MM.1S (cell line): ENCODE measurements around the gene PIK3R4.

Source experiments
- EZH2 ChIP-seq: fragments of 300-600 bp; sonication (generic); optimal IDR thresholded peaks from 2 replicates; pipeline ENCODE3; 2017; ENCODE audit warnings: low read depth, mild to moderate bottlenecking, antibody characterized with exemption, low read length, mixed read lengths
- TF ChIP-seq, protein P1 (sequence below): fragments of 300-600 bp; sonication (generic); IDR thresholded peaks from 2 replicates; pipeline ENCODE4 v1.5.1; 2016; ENCODE audit warnings: antibody characterized with exemption, low read length, mixed read lengths

DNA sequence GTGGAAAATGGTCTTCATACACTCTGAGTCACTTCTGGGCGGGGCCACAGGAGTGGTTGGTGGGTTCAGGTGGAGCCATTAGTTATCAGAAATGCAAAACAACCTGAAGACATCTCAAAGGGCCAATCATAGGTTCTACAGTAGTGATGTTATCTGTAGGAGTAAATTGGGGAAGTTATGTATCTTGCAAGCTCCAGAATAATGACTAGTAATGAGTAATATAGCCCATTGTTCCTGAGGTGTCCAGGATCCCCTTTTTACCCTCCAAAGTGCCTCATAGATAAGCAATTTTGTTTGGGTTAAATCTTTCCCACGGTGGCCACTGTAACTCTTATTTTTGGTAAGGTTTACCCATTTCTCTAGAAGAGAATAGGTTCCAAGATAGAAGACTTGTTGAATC lies 91.7 kb downstream of the PIK3R4 start:
- TF ChIP-seq, protein P1, sequence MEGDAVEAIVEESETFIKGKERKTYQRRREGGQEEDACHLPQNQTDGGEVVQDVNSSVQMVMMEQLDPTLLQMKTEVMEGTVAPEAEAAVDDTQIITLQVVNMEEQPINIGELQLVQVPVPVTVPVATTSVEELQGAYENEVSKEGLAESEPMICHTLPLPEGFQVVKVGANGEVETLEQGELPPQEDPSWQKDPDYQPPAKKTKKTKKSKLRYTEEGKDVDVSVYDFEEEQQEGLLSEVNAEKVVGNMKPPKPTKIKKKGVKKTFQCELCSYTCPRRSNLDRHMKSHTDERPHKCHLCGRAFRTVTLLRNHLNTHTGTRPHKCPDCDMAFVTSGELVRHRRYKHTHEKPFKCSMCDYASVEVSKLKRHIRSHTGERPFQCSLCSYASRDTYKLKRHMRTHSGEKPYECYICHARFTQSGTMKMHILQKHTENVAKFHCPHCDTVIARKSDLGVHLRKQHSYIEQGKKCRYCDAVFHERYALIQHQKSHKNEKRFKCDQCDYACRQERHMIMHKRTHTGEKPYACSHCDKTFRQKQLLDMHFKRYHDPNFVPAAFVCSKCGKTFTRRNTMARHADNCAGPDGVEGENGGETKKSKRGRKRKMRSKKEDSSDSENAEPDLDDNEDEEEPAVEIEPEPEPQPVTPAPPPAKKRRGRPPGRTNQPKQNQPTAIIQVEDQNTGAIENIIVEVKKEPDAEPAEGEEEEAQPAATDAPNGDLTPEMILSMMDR: no peak
- TF ChIP-seq EZH2: no peak
